HG02852 (cell line): Measurements from ENCODE around the gene GON4L.
"Not testable (repeated sequence)": the region's sequence is repeated elsewhere in the genome, so short reads cannot be mapped to it uniquely, and the experiment has no call there.

Experiments
- ATAC-seq: cut with Tn5 transposase; IDR thresholded peaks from one replicate; pipeline ENCODE4 v1.9.1; 2021; ENCODE audit warnings: mild to moderate bottlenecking, moderate library complexity; ENCODE audit not compliant: unreplicated experiment

The GON4L gene

DNA sequence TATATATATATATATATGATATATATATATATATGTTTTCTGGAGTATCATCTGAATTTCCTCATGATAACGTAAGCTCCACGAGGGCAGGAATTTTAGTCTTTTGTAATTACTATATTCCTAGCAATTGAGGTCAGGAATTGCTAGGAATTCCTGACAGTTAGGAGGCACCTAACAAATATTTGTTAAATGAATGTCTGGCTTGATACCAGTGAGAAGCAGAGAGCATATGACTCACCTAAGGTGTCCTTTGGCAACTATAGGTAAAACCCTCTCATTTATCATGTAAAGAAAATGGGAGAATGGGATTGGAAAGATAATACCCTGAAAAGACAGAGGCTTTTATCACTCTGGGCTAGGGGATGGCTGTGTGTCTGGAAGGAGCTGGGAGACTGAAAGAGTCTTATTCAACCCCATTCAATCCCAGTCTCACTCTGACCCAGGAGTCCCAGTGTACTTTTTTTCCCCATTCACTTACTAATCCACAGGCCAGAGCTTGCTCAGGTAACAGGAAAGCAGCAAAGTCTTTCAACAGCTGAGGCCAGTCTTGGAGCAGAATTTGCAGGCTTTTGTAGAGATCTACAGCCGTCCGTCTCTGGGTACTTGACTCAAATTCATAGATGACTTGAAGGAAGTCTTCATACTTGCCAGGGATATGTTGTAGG lies 96.9 kb downstream of the GON4L start:
- ATAC-seq: no peak

DNA sequence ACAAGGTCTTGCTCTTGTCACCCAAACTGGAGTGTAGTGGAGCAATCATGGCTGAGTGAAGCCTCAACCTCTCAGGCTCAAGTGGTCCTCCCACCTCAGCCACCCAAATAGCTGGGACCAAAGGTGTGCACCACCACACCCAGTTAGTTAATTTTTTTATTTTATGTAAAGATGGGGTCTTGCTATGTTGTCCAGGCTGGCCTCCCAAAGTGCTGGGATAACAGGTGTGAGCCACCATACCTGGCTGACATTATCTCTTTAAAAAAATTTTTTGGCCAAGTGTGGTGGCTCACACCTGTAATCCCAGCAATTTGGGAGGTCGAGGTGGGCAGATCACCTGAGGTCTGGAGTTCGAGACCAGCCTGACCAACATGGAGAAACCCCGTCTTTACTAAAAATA lies 98.0 kb downstream of the GON4L start:
- not testable (repeated sequence) for ATAC-seq

DNA sequence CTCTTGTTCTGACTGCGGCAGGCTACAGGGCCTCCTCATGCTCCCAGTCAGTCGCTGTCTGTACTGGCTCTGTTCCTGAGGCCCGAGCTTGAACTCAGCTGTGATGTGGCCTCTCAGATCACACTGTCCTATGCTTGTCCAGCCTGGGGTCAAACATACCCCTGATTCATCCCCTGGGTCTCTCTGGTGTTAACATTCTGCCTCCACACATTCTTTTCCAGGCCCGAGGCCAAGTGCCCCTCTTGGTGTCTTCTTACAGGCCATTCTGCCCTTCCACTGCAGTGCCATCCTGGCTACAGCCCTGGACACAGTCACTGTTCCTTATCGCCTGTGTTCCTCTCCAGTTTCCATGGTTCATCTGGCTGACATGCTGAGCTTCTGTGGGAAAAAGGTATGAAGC lies 108.9 kb downstream of the GON4L start:
- ATAC-seq: not testable (repeated sequence)

DNA sequence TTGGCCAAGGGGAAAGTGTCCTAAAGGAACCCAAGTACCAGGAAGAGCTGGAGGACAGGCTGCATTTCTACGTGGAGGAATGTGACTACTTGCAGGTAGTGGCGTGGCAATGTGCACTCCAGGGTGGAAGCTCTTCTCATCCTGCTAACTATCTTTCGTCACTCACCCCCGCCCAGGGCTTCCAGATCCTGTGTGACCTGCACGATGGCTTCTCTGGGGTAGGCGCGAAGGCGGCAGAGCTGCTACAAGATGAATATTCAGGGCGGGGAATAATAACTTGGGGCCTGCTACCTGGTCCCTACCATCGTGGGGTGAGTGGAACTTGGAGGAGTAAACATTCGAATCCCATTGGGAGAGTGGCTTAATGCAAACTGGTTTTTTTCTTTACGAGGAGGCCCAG lies 109.4 kb downstream of the GON4L start:
- not testable (repeated sequence) for ATAC-seq

DNA sequence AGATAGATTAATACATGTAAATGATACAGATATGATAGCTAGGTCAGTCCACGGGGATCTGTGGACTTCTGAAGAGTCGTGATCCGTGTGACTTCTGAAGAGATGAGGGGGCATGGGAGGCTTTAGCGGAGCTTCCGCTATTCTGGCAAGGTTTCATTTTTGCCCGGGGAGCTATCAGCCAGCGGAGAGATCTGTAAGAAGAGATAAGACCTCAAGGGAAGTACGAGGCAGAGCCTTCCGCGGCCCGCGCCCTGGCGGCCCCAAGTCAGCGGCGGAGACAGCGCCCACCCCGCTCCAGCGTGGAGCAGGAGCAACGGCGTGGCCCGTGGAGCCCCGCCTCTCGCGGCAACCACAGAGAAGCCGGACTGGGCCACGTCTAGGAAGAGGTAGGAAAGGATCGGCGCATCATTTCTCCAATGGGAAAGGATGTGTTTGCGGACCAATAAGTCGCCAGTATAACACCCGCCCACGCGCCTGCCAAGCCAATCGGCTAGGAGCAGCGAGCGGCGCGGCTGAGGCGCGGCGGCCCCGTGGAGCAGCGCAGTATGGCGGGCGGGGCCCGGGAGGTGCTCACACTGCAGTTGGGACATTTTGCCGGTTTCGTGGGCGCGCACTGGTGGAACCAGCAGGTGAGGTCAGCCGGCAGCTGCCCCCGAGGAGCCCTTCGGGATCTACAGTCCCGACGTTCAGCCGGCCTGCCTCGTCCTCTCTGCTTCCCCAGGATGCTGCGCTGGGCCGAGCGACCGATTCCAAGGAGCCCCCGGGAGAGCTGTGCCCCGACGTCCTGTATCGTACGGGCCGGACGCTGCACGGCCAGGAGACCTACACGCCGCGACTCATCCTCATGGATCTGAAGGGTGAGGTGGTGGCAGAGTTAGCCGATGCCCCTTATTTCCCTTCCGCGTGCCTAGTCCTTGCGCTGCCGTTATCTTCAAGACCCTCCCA lies 111.5 kb downstream of the GON4L start:
- ATAC-seq: peak; percentile 90

DNA sequence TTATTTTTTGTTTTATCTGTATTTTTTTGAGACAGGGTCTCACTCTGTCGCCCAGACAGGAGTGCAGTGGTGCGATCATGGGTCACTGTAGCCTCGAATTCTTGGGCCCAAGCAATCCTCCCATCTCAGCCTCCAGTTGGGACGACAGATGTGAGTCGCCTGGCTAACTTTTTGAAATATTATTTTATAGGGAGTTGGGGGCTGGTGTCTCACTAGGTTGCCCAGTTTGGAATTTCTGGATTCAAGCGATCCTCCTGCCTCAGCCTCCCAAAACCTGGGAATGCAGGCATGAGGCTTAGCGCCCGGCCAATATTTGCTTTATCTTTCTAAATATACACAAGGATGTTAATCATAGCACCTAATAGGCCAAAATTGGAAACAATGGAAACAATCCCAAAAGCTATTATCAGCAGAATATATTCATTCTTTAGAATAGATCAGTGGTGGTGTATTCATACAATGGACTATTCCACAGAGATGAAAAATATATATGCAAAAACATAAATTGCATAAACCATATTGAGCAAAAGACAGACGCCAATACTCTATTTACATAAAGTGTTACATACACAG lies 112.2 kb downstream of the GON4L start:
- no peak for ATAC-seq

DNA sequence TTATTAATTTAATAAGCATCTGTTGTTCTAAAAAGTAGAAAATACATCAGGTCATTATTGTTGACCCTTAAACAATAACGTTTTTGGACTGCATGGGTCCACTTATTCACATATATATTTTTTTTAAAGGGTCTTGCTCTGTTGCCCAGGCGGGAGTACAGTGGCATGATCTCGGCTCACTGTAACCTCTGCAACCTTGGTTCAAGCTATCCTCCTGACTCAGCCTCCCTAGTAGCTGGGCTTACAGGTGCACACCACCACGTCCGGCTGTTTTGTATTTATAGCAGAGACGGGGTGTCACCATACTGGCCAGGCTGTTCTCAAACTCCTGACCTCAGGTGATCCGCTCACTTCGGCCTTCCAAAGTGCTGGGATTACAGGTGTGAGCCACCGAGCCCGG lies 115.1 kb downstream of the GON4L start:
- ATAC-seq: no peak

DNA sequence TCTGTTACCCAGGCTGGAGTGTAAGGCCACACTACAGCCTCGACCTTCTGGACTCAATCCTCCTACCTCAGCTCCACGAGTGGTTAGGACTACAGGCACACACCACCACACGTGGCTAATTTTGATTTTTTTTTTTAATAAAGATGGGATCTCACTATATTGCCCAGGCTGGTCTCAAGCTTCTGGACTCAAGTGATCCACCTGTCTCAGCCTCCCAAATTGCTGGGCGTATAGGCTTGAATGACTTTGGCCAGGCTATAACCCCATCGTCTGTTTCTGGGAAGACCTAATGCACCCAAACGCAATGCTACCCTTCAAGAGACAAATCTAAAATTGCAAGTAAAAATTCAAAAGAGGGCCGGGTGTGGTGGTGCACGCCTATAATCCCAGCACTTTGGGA lies 116.0 kb downstream of the GON4L start:
- no peak for ATAC-seq

DNA sequence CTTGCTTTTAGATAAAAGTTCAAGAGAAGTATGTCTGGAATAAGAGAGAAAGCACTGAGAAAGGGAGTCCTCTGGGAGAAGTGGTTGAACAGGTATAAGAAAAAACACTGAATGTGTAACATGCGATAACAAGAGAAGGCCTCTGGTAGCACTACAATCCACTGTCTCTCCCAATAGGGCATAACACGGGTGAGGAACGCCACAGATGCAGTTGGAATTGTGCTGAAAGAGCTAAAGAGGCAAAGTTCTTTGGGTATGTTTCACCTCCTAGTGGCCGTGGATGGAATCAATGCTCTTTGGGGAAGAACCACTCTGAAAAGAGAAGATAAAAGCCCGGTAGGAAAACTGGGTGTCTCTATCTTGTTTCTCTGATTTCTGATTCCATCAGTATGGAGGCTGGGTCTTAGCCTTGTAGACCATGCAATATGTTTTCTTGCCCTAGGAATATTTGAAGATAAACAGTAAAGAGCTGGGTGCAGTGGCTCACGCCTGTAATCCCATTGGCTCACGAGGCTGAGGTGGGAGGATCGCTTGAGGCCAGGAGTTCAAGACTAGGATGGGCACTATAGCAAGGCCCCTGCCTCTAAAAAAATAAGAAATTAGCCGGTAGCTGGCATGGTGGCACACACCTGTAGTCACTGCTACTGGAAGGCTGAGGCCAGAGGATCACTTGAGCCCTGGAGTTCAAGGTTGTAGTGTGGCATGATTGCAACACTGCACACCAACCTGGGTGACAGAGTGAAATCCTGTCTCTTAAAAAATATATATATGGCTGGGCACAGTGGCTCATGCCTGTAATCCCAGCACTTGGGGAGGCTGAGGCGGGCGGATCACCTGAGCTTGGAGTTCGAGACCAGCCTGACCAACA lies 127.7 kb downstream of the GON4L start:
- no peak for ATAC-seq

DNA sequence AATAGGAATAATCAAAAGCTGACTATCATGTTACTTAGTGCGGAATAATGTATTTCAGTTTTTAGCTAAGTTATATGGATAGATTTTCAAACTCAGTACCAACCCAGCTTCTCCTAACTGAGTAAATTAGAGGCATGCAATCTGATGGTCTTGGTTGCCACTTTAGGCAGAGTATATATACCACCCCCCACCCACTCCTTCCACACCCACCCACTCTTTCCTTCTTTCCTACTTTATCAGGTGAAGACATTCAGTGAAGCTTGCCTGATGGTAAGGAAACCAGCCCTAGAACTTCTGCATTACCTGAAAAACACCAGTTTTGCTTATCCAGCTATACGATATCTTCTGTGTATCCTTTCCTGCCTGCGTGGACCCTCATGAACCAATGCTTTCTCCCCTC lies 131.9 kb downstream of the GON4L start:
- ATAC-seq: no peak

DNA sequence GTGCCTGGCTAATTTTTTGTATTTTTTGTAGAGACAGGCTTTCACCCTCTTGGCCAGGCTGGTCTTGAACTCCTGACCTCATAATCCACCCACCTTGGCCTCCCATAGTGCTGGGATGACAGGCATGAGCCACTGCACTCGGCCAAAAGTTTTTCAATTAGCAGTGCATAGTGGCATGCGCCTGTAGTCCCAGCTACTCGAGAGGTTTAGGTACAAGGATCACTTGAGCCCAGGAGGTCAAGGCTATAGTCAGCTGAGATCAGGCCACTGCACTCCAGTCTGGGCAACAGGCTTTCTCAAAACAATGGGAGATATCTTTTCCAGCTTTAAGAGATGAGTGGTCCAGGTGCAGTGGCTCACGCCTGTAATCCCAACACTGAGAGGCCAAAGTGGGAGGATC lies 137.3 kb downstream of the GON4L start:
- no peak for ATAC-seq

DNA sequence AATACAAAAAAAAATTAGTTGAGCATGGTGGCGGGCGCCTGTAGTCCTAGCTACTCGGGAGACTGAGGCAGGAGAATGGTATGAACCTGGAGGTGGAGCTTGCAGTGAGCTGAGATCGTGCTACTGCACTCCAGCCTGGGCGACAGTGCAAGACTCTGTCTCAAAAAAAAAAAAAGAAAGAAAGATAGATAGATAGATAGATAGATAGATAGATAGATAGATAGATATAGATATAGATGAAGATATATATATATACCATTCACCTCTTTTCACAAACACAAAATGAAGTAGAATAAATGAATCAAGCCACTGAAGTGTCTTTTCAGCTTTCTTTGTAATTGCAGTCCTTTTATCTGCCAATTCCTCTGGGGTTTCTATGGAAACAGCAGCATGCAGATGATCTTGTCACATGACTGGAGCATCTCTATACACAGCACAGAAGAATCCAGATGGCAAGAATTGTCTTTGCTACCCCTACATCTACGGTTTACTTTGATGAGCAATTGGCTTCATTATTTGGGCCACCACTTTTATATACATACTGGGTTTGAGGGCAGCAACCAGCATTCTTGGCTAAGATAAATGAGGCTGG lies 138.4 kb downstream of the GON4L start:
- not testable (repeated sequence) for ATAC-seq

DNA sequence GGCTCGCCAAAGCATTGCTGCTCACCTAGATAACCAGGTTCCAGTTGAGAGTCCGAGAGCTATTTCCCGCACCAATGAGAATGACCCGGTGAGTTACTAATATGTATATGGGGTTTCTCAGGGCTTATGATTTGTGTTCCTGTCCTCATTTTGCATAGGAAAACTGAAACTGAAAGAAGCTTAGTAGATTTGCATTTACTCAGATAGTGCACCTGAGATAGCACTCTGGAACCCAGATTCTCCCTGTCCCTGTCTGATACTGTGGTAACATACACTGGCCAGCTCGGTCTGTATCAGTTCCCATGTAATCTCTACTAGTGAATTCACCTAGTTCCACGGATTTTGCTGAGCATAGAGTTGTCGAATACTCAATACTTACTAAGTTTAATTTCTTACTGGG lies 140.0 kb downstream of the GON4L start:
- peak; percentile 77 for ATAC-seq

DNA sequence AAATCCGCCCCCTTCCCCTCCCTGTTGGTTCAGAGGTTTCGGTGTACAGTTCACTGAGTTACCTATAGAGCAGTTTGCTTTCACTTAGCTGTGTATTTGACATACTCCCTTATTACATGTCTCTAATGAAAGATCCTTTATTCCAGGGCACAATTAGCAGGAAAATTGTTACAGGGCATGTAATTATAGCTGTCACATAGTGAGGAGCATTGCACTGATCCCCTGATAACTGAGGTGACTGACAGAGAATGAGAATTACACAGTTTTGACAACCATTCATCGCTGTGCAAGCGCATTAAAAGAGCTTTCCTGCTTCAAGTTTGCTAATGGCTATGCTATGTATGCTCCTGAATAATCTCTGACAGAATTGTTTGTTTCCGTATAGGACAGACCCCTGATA lies 141.2 kb downstream of the GON4L start:
- no peak for ATAC-seq

DNA sequence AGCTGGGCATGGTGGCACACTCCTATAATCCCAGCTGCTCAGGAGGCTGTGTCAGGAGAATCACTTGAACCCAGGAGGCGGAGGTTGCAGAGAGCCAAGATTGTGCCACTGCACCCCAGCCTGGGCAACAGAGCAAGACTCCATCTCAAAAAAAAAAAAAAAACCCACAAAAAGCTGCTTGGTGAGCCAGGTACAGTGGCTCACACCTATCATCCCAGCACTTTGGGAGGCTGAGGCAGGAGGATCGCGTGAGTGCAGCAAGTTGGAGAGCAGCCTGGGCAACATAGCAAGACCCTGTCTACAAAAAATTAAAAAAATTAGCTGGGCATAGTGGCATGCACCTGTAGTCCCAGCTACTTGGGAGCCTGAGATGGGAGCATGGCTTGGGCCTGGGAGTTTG lies 142.0 kb downstream of the GON4L start:
- ATAC-seq: not testable (repeated sequence)

DNA sequence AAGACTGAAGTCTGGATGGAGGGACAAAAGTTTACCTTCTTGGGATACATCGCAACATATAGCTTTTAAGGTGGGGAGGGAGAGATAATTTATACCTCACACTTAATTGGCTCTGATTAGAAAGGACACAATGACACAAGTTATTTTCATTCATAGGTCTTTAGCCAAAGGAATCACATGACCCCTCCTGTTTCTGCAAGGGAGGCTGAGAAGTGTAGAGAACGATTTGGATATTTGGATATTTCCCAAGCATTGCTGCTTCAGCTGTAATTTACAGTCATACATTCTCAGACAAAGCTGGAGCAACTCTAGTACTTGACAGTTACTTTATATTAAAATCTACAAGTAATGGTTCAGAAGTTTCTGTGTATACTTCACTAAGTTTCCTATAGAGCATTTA lies 143.9 kb downstream of the GON4L start:
- ATAC-seq: no peak

DNA sequence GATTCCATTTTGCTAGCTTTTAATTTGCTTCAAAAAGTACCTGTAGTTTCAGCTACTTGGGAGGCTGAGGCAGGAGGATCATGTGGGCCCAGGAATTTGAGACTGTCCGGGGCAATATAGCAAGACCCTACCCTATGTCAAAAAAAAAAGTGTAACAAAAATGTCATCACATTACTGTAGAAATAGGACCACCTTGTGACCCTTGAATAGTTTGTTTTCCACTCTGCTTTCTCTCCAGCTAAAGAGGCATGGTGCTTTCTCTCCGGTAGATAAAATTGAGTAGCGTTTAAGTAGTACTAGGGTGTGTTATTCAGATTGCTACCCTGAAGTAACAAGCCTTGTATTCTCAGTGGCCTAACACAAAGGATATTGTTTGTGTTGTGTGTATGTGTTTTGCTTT lies 144.4 kb downstream of the GON4L start:
- ATAC-seq: not testable (repeated sequence)

DNA sequence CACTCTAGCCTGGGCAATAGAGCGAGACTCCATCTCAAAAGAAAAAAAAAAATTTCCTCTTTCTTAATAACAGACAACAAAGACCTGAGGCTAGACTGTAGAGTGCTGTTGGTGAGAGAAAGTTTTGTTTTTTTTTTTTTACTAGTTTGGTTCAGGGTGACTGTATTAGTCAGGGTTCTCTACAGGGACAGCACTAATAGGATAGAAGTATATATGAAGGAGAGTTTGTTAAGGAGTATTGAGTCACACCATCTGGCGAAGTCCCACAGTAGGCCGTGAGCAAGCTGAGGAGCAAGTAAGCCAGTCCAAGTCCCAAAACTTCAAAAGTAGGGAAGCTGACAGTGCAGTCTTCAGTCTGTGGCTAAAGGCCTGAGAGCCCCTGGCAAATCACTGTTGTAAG lies 145.6 kb downstream of the GON4L start:
- ATAC-seq: not testable (repeated sequence)

DNA sequence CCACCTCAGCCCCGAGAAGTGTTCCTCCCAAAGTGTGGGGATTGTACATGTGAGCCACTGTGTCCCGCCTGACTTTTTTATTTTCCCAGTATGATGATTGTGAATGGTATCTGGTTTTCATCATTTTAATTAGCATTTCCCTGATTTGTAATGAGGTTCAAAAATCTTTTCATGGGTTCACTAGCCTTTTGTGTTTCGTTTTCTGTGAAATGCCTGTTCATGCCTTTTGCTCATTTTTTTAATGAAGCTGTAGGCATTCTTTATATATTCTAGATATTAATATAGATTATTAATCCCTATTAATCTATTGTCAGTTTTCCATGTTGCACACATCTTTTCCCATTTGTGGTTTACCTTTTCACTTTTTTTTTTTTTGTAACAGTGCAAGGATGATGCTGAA lies 147.6 kb downstream of the GON4L start:
- no peak for ATAC-seq

DNA sequence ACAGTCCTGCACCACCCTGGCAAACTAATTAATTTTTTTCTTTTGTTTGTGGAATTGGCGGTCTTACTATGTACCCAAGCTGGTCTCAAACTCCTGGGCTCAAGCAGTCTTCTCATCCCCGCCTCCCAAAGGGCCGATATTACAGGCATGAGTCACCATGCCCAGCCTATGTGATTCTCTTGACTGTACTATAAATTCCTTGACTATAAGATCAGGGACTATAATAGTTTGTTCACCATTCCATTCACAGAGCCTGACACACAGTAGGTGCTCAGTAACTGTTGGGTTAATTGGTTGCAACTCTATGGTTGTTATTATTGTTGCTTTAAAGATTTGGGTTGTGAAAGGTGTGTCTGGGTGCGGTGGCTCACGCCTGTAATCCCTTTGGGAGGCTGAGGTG lies 150.9 kb downstream of the GON4L start:
- no peak for ATAC-seq

DNA sequence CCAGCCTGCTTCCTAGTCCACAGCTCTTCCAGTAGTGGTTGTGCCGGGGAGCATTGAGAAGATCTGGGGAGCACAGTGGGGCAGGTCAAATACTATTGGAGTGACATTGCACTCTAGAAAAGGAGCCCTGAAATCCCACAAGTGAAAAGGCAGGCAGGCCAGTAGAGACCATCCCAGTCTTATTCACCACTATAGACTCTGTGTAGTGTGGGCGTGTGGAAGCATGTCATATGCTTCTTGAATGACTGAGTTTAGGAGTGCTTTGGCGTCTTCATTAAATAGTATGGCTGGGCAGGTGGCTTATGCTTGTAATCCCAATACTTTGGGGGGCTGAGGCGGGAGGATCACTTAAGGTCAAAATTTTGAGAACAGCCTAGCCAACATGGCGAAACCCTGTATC lies 152.6 kb downstream of the GON4L start:
- ATAC-seq: not testable (repeated sequence)
